MCF 10A (cell line): Measurements from ENCODE around the gene SLC39A13. TPM values are rescaled to one million over a fixed set of nuclear protein-coding genes. Genes with fewer than 3 reads are reported as not detected.

Experiments
- BruUV-seq: library from RNA; stranded (reverse); fragments of 400-500 nt; replicated peaks from 2 replicates; lab custom pipeline; 2021; lab: Mats Ljungman, UMichigan
- CTCF ChIA-PET: fragments of 300-600 bp; sonication (Branson Sonifier 250); formaldehyde crosslinking; extraction: SDS; loops from one replicate; lab custom pipeline; 2021; ENCODE audit warnings: antibody characterized with exemption, inconsistent platforms; lab: Yijun Ruan, JAX
- POLR2A ChIA-PET: fragments of 300-600, 350-650 bp; sonication (Branson Sonifier 250); formaldehyde crosslinking; extraction: SDS; loops from one replicate; lab custom pipeline; 2020; ENCODE audit warnings: antibody characterized with exemption, inconsistent platforms; lab: Yijun Ruan, JAX
- DNase-seq: peaks from one replicate; pipeline ENCODE4 v3.0.0-alpha.2; 2018; ENCODE audit not compliant: unreplicated experiment
- H3K27ac Mint-ChIP-seq: one replicate; pipeline ENCODE4 v1.8.0; 2022; ENCODE audit warnings: mild to moderate bottlenecking, low read depth, mixed read lengths; ENCODE audit not compliant: unreplicated experiment
- H3K27me3 Mint-ChIP-seq: one replicate; pipeline ENCODE4 v1.8.0; 2022; ENCODE audit warnings: mixed read lengths; ENCODE audit not compliant: insufficient read depth, unreplicated experiment
- H3K36me3 Mint-ChIP-seq: one replicate; pipeline ENCODE4 v1.8.0; 2022; ENCODE audit warnings: mild to moderate bottlenecking, moderate library complexity, mixed read lengths; ENCODE audit not compliant: insufficient read depth, unreplicated experiment
- H3K4me1 Mint-ChIP-seq: one replicate; pipeline ENCODE4 v1.8.0; 2022; ENCODE audit warnings: mixed read lengths; ENCODE audit not compliant: insufficient read depth, unreplicated experiment
- H3K4me3 Mint-ChIP-seq: one replicate; pipeline ENCODE4 v1.8.0; 2022; ENCODE audit warnings: mild to moderate bottlenecking, moderate library complexity, mixed read lengths; ENCODE audit not compliant: unreplicated experiment
- H3K9me3 Mint-ChIP-seq: one replicate; pipeline ENCODE4 v1.8.0; 2022; ENCODE audit warnings: mixed read lengths; ENCODE audit not compliant: unreplicated experiment
- CTCF ChIP-seq: fragments of 200-600 bp; IDR thresholded peaks from one replicate; pipeline ENCODE4 v1.8.0; 2022; ENCODE audit warnings: antibody characterized with exemption, mild to moderate bottlenecking; ENCODE audit not compliant: unreplicated experiment
- intact Hi-C: fragments of 100-400 bp; cut with micrococcal nuclease; formaldehyde crosslinking; loops from 2 replicates; pipeline ENCODE4 v1.14.1; 2022
- total RNA-seq: library from RNA; stranded (reverse); gene quantifications from 2 replicates; pipeline ENCODE4 v1.2.3, GENCODE V29; 2022

Gene SLC39A13
- total RNA-seq, 1 experiment from 2014 or later, result 56.5 TPM

- Mint-ChIP-seq H3K4me3 (peak overlapping the region; percentile 42), H3K4me1 (peaks cover 30% of the 10 kb centered on the region)
- BruUV-seq, result no TSS peak
Measured at GRCh38 chr11:47413908-47414684, 5.7 kb downstream of the SLC39A13 start.

GRCh38 chr11:47414685-47415070 is 6.3 kb downstream of the SLC39A13 start:
- POLR2A ChIA-PET, result interaction anchor here (1.3 kb wide), 1 partner anchor 225 kb away, joined by 3 read pairs; no protein-coding TSS in a partner anchor
- H3K27me3 Mint-ChIP-seq, result no peaks in the 10 kb centered on the region

More at GRCh38 chr11:47413908-47414684, 5.7 kb downstream of the SLC39A13 start:
- peak; percentile 54 for DNase-seq
- peaks cover 64% of the 10 kb centered on the region for H3K36me3 Mint-ChIP-seq
- H3K27ac Mint-ChIP-seq, result peak overlapping the region; percentile 68
- intact Hi-C loops, result no loop called here
- no peak for TF ChIP-seq CTCF
- H3K9me3 Mint-ChIP-seq, result no peaks in the 10 kb centered on the region
- H3K27me3 Mint-ChIP-seq, result no peaks in the 10 kb centered on the region
- POLR2A ChIA-PET, result interaction anchor here (0.7 kb wide), 1 partner anchor 59 kb away, joined by 3 read pairs; no protein-coding TSS in a partner anchor
- CTCF ChIA-PET, result interaction anchor here (0.9 kb wide), 1 partner anchor 40 kb away, joined by 3 read pairs; no protein-coding TSS in a partner anchor

GRCh38 chr11:47415091-47415854 is 6.9 kb downstream of the SLC39A13 start:
- Mint-ChIP-seq H3K27ac (peak overlapping the region; percentile 73), H3K9me3 (no peaks in the 10 kb centered on the region), H3K36me3 (peaks cover 68% of the 10 kb centered on the region), H3K4me1 (peaks cover 21% of the 10 kb centered on the region), H3K4me3 (no peak overlapping the region), H3K27me3 (no peaks in the 10 kb centered on the region)
- intact Hi-C loops, result no loop called here
- CTCF ChIA-PET, result interaction anchor here (0.6 to 0.9 kb wide), 6 partner anchors 8 to 212 kb away, joined by 3 to 5 read pairs (median 3); no protein-coding TSS in a partner anchor
- no TSS peak for BruUV-seq
- DNase-seq, result no peak
- POLR2A ChIA-PET, result interaction anchor here (1.1 to 2.3 kb wide), 4 partner anchors 10 to 353 kb away, joined by 3 to 24 read pairs (median 4); partner anchors contain the start of gene PSMC3
- no peak for TF ChIP-seq CTCF

More at GRCh38 chr11:47414685-47415070, 6.3 kb downstream of the SLC39A13 start:
- Mint-ChIP-seq H3K36me3 (peaks cover 66% of the 10 kb centered on the region), H3K4me1 (peaks cover 24% of the 10 kb centered on the region), H3K4me3 (no peak overlapping the region), H3K27ac (no peak overlapping the region), H3K9me3 (no peaks in the 10 kb centered on the region)
- intact Hi-C loops, result no loop called here
- CTCF ChIA-PET, result interaction anchor here (0.9 kb wide), 1 partner anchor 40 kb away, joined by 3 read pairs; no protein-coding TSS in a partner anchor
- BruUV-seq, result no TSS peak
- no peak for TF ChIP-seq CTCF
- no peak for DNase-seq
